GM21528 (cell line): Measurements from ENCODE around the gene WDR31.
"Not testable (repeated sequence)": the region's sequence is repeated elsewhere in the genome, so short reads cannot be mapped to it uniquely, and the experiment has no call there.

ENCODE experiments used
- ATAC-seq: cut with Tn5 transposase; IDR thresholded peaks from one replicate; pipeline ENCODE4 v1.9.1; 2021; ENCODE audit warnings: mild to moderate bottlenecking, moderate library complexity; ENCODE audit not compliant: unreplicated experiment, low FRiP score

The WDR31 gene

GRCh38 chr9:113368982-113369854 is 29.1 kb upstream of the WDR31 start:
- no peak for ATAC-seq

GRCh38 chr9:113368348-113368981 is 28.4 kb upstream of the WDR31 start:
- ATAC-seq = no peak

GRCh38 chr9:113365652-113366051 is 25.6 kb upstream of the WDR31 start:
- ATAC-seq = not testable (repeated sequence)

- no peak for ATAC-seq
Measured at GRCh38 chr9:113364951-113365350, 24.9 kb upstream of the WDR31 start.

- no peak for ATAC-seq
Measured at GRCh38 chr9:113363336-113363735, 23.3 kb upstream of the WDR31 start.

- ATAC-seq = no peak
Measured at GRCh38 chr9:113361304-113362018, 21.4 kb upstream of the WDR31 start.

GRCh38 chr9:113360242-113360842 is 20.3 kb upstream of the WDR31 start:
- ATAC-seq = no peak

- no peak for ATAC-seq
Measured at GRCh38 chr9:113359385-113359784, 19.3 kb upstream of the WDR31 start.

GRCh38 chr9:113356686-113357292 is 16.7 kb upstream of the WDR31 start:
- ATAC-seq = no peak

GRCh38 chr9:113355040-113355596 is 15.0 kb upstream of the WDR31 start:
- no peak for ATAC-seq

GRCh38 chr9:113352411-113352810 is 12.3 kb upstream of the WDR31 start:
- ATAC-seq = no peak

- no peak for ATAC-seq
Measured at GRCh38 chr9:113352006-113352405, 11.9 kb upstream of the WDR31 start.

GRCh38 chr9:113350937-113351336 is 10.9 kb upstream of the WDR31 start:
- ATAC-seq = no peak

- no peak for ATAC-seq
Measured at GRCh38 chr9:113350107-113350661, 10.1 kb upstream of the WDR31 start.

- no peak for ATAC-seq
Measured at GRCh38 chr9:113349445-113350094, 9.5 kb upstream of the WDR31 start, which contains the start of gene BSPRY. TSS of gene BSPRY (plus strand) at chr9:113349541. CDS start at chr9:113349580, 39 bp downstream.

GRCh38 chr9:113349066-113349444 is 9.0 kb upstream of the WDR31 start:
- ATAC-seq = no peak

- no peak for ATAC-seq
Measured at GRCh38 chr9:113348437-113348836, 8.4 kb upstream of the WDR31 start.

- no peak for ATAC-seq
Measured at GRCh38 chr9:113345671-113346070, 5.6 kb upstream of the WDR31 start.

GRCh38 chr9:113345190-113345589 is 5.1 kb upstream of the WDR31 start:
- no peak for ATAC-seq
